ENCODE results near the gene CEMP1.

- no peak for TF ChIP-seq CTCF (IDR thresholded peaks at IDR 0.05)
- TF ChIP-seq EZH2 (IDR thresholded peaks at IDR 0.05) = no peak
- TF ChIP-seq EZH2phosphoT487 (IDR thresholded peaks at IDR 0.05) = no peak
Observed at GRCh38 chr16:2485811-2486507, 45.2 kb downstream of the CEMP1 start.

Data from neural progenitor cell (in vitro differentiated cells).